Measurements from ENCODE around the gene TMSB10. TPM values are rescaled to one million over a fixed set of nuclear protein-coding genes. Genes with fewer than 3 reads are reported as not detected.
A peak's percentile ranks its signal among the peaks of the same experiment; 100 is the strongest.
"Not testable (repeated sequence)": the region's sequence is repeated elsewhere in the genome, so short reads cannot be mapped to it uniquely, and the experiment has no call there.

Gene TMSB10
- 11,384 and 12,769 TPM in 2 replicates for total RNA-seq (2014; rRNA removed; shearing (Covaris generic); ENCODE audit: low replicate concordance)

- in situ Hi-C loops (cut with HindIII; ENCODE audit: low pct_unique_long_range_greater_than_20kb, low sequenced_read_pairs), result no loop called here
- DNase-seq (ENCODE audit: low read depth), result peak; percentile 88
Observed at GRCh38 chr2:84905181-84906107, at the start of gene TMSB10. TSS of gene TMSB10 (plus strand) at chr2:84905656.

- in situ Hi-C loops (cut with HindIII; ENCODE audit: low pct_unique_long_range_greater_than_20kb, low sequenced_read_pairs), result no loop called here
Observed at GRCh38 chr2:84855731-84856130, 49.7 kb upstream of the TMSB10 start.

GRCh38 chr2:84856787-84857186 lies 48.7 kb upstream of the TMSB10 start:
- no peak for DNase-seq (ENCODE audit: low read depth)
- in situ Hi-C loops (cut with HindIII; ENCODE audit: low pct_unique_long_range_greater_than_20kb, low sequenced_read_pairs), result no loop called here

More at GRCh38 chr2:84855731-84856130, 49.7 kb upstream of the TMSB10 start:
- no peak for DNase-seq (ENCODE audit: low read depth)

GRCh38 chr2:84857566-84857965 lies 47.9 kb upstream of the TMSB10 start:
- in situ Hi-C loops (cut with HindIII; ENCODE audit: low pct_unique_long_range_greater_than_20kb, low sequenced_read_pairs), result no loop called here
- no peak for DNase-seq (ENCODE audit: low read depth)

GRCh38 chr2:84858123-84858522 lies 47.3 kb upstream of the TMSB10 start:
- in situ Hi-C loops (cut with HindIII; ENCODE audit: low pct_unique_long_range_greater_than_20kb, low sequenced_read_pairs), result no loop called here

GRCh38 chr2:84858937-84859336 lies 46.5 kb upstream of the TMSB10 start:
- in situ Hi-C loops (cut with HindIII; ENCODE audit: low pct_unique_long_range_greater_than_20kb, low sequenced_read_pairs), result no loop called here
- DNase-seq (ENCODE audit: low read depth), result no peak

More at GRCh38 chr2:84858123-84858522, 47.3 kb upstream of the TMSB10 start:
- no peak for DNase-seq (ENCODE audit: low read depth)

GRCh38 chr2:84861539-84861938 lies 43.9 kb upstream of the TMSB10 start:
- in situ Hi-C loops (cut with HindIII; ENCODE audit: low pct_unique_long_range_greater_than_20kb, low sequenced_read_pairs), result no loop called here
- DNase-seq (ENCODE audit: low read depth), result no peak

- in situ Hi-C loops (cut with HindIII; ENCODE audit: low pct_unique_long_range_greater_than_20kb, low sequenced_read_pairs), result no loop called here
Observed at GRCh38 chr2:84862006-84862405, 43.5 kb upstream of the TMSB10 start.

GRCh38 chr2:84865181-84865783 lies 40.2 kb upstream of the TMSB10 start:
- DNase-seq (ENCODE audit: low read depth), result no peak
- in situ Hi-C loops (cut with HindIII; ENCODE audit: low pct_unique_long_range_greater_than_20kb, low sequenced_read_pairs), result no loop called here

More at GRCh38 chr2:84862006-84862405, 43.5 kb upstream of the TMSB10 start:
- no peak for DNase-seq (ENCODE audit: low read depth)

- DNase-seq (ENCODE audit: low read depth), result no peak
- in situ Hi-C loops (cut with HindIII; ENCODE audit: low pct_unique_long_range_greater_than_20kb, low sequenced_read_pairs), result no loop called here
Observed at GRCh38 chr2:84866122-84866521, 39.3 kb upstream of the TMSB10 start.

- DNase-seq (ENCODE audit: low read depth); in situ Hi-C loops (cut with HindIII; ENCODE audit: low pct_unique_long_range_greater_than_20kb, low sequenced_read_pairs): not testable (repeated sequence)
Observed at GRCh38 chr2:84868327-84868726, 37.1 kb upstream of the TMSB10 start.

- DNase-seq (ENCODE audit: low read depth), result no peak
- in situ Hi-C loops (cut with HindIII; ENCODE audit: low pct_unique_long_range_greater_than_20kb, low sequenced_read_pairs), result no loop called here
Observed at GRCh38 chr2:84870306-84870705, 35.1 kb upstream of the TMSB10 start.

- in situ Hi-C loops (cut with HindIII; ENCODE audit: low pct_unique_long_range_greater_than_20kb, low sequenced_read_pairs); DNase-seq (ENCODE audit: low read depth): not testable (repeated sequence)
Observed at GRCh38 chr2:84872691-84873090, 32.8 kb upstream of the TMSB10 start.

GRCh38 chr2:84873350-84873749 lies 32.1 kb upstream of the TMSB10 start:
- DNase-seq (ENCODE audit: low read depth), result no peak
- in situ Hi-C loops (cut with HindIII; ENCODE audit: low pct_unique_long_range_greater_than_20kb, low sequenced_read_pairs), result no loop called here

GRCh38 chr2:84874381-84875212 lies 30.9 kb upstream of the TMSB10 start:
- DNase-seq (ENCODE audit: low read depth), result no peak
- in situ Hi-C loops (cut with HindIII; ENCODE audit: low pct_unique_long_range_greater_than_20kb, low sequenced_read_pairs), result no loop called here

GRCh38 chr2:84875213-84875560 lies 30.3 kb upstream of the TMSB10 start:
- in situ Hi-C loops (cut with HindIII; ENCODE audit: low pct_unique_long_range_greater_than_20kb, low sequenced_read_pairs), result no loop called here
- no peak for DNase-seq (ENCODE audit: low read depth)

- DNase-seq (ENCODE audit: low read depth); in situ Hi-C loops (cut with HindIII; ENCODE audit: low pct_unique_long_range_greater_than_20kb, low sequenced_read_pairs): not testable (repeated sequence)
Observed at GRCh38 chr2:84875619-84876018, 29.8 kb upstream of the TMSB10 start.

- in situ Hi-C loops (cut with HindIII; ENCODE audit: low pct_unique_long_range_greater_than_20kb, low sequenced_read_pairs), result no loop called here
- no peak for DNase-seq (ENCODE audit: low read depth)
Observed at GRCh38 chr2:84876369-84876768, 29.1 kb upstream of the TMSB10 start.

GRCh38 chr2:84878459-84878858 lies 27.0 kb upstream of the TMSB10 start:
- no peak for DNase-seq (ENCODE audit: low read depth)
- in situ Hi-C loops (cut with HindIII; ENCODE audit: low pct_unique_long_range_greater_than_20kb, low sequenced_read_pairs), result no loop called here

Data from Caki2 (cell line).